GM21786 (cell line): ENCODE data around the gene PIP4K2A.
A peak's percentile ranks its signal among the peaks of the same experiment; 100 is the strongest.

ENCODE experiments used
- ATAC-seq: cut with Tn5 transposase; IDR thresholded peaks from one replicate; pipeline ENCODE4 v1.9.1; 2021; ENCODE audit not compliant: unreplicated experiment

PIP4K2A gene

DNA sequence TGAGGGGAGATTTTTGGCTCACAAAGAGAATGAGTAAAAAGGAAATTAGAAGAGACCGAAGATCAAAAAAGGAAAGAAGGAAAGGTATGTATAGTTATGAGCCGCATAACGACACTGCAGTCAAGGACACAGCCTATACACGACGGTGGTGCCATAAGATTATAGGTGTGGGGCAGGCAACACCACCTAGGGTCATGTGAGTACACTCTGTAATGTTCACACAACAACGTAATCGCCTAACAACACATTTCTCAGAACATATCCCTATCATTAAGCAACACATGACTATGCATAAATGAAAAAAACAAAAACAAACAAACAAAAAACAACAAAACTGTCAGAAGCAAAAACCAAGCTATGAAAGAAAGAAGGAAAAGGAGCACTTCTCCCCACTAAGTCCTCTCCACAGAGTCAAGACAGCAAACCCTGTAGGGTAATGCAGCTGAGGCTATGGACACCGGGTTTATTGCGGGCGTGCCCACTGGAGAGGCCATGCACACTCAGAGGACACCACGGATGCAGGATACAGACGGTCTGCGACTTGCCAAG lies 45.1 kb downstream of the PIP4K2A start:
- no peak for ATAC-seq

DNA sequence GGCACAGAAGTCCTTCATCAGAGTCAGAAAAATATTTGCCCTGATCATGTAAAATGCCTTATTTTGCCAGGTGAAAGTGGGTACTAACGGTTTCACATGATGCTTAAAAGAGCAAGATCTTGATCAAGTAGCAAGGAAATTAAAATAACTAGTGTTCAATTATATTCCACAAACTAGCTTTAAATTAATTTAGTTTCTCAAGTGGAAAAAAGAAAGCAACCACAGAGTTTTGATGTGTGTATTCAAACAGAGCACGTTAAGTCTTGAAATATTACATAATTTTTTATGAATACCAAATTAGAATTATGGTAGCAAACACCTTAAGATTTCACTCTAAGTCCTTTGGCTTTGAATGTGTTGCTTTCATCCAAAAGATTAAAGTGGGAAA lies 47.3 kb downstream of the PIP4K2A start:
- no peak for ATAC-seq

GRCh38 chr10:22666287-22667092 lies 47.9 kb downstream of the PIP4K2A start:
- ATAC-seq: peak; percentile 79

DNA sequence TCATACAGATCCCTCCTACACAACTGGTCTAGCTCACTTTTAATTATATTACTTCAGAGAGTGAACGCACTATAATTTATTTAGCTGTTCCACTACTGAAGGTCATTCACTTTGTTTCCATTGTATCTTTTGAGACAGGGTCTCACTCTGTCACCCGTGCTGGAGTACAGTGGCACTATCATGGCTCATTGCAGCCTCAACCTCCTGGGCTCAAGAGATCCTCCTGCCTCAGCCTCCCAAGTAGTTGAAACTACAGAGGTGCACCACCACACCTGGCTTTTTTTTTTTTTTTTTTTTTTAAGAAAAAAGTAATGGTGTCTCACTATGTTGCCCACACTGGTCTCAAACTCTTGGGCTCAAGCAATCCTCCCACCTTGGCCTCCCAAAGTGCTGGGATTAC lies 49.0 kb downstream of the PIP4K2A start:
- ATAC-seq: no peak

DNA sequence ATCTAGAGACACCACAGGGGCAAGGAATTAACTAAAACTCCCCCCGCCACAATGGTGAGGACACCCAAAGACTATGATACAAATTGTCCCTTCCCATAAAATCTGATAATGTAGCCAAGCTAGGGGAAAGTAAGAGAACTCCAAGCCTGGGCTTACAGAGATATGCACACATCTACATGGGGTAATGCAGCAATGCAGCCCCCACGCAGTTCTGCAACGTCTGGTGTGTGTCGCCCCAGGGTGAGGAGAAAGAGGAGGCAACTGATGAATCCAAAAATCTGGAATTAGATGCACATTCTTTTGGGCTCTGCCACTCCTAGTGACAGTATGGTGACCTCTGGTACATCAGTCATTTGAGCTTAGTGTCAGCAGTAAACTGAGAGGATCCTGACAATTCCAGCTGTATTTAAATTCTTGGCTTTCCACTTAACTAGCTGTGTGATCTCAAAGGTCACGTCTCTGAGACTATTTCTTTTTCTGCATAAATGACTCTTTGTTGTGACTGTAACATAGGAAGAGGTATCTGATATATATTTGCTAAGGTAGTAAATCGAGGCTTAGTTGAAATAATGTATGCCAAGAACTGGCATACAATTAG lies 51.5 kb downstream of the PIP4K2A start:
- ATAC-seq: no peak

DNA sequence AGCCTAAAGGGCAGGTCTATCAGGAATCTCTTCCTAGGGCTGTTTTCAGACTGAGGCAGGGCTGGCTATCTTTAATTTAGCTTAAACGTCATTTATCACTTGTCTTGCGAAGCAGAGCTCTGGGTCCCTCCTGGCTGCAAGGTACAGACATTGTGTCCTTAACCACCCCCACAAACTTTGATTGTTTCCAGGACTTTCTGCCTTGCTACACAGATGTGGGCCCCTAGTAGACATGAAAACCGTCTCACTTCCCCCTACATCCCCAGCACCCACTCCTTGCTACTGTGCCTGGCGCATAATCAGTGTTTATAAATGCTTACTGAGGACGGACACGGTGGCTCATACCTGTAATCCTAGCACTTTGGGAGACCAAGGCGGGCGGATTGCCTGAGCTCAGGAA lies 54.5 kb downstream of the PIP4K2A start:
- ATAC-seq: no peak

- no peak for ATAC-seq
Observed at GRCh38 chr10:22658745-22659410, 55.5 kb downstream of the PIP4K2A start.

DNA sequence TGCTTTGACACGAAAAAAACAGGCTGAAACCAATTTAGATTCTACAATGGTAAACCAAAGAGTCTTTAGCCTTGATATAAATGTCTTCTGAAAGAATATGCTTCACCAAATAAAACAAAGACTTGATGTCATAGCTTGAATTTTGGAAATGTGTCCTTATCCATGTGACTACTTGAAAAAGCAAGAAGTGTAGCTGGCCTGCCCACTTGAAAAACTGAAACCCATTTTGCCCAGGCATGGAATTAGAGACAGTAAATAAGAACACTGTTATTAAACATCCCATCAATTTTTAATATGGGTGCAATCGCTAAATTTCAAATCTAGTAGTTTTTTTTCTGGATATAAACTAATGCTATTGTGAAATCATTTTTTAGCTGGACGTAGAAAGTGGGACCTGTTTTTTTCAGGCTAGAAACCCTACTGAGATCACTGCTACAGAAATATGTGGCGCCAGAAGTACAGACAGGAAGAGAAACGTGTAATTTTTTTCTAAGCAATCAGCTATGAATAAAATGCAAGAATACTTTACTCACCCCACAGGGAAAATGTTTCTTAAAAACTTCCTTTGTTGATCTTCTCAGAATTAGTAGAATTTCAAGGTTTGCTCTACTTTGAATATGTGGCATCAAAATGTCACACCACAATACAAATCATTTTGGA lies 56.7 kb downstream of the PIP4K2A start:
- no peak for ATAC-seq

DNA sequence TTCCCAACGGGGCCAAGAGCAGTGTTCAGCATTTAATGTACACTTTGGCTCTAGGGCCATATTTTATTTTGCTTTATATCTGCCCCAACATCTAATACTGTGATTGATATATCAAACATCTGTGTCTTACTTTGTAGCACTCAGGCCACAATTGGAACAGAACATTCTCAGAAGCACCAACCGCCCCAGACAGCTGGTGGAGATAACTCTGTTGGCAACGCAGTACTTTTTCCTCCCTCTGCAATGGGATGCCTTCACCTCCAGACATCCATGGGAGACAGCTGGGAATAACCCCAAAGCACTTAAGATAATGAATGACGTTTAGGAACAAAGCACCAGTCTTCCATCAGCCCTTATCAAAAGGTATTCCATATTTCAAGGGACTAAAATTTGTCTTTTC lies 57.4 kb downstream of the PIP4K2A start:
- ATAC-seq: no peak

DNA sequence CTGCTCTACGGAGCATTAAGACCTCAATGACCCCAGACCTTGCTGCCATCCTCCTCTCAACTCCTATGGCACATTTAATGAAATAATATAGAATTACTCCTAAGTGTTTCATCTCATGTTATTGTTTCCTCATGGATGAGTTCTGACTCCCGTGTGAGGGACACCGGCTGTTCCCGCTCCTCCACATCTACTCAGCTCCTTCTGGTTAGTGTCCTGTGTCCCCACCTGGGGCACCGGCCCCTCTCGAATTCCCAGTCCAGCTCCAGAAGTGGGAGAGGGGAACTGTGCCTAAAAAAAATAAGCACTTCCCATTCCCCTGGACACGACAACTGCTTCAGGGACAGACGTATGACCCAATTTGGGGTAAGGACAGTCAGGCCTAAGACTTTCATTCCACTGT lies 58.3 kb downstream of the PIP4K2A start:
- ATAC-seq: no peak

- no peak for ATAC-seq
Observed at GRCh38 chr10:22655312-22655981, 58.9 kb downstream of the PIP4K2A start.

- ATAC-seq: no peak
Observed at GRCh38 chr10:22652988-22653481, 61.3 kb downstream of the PIP4K2A start.

DNA sequence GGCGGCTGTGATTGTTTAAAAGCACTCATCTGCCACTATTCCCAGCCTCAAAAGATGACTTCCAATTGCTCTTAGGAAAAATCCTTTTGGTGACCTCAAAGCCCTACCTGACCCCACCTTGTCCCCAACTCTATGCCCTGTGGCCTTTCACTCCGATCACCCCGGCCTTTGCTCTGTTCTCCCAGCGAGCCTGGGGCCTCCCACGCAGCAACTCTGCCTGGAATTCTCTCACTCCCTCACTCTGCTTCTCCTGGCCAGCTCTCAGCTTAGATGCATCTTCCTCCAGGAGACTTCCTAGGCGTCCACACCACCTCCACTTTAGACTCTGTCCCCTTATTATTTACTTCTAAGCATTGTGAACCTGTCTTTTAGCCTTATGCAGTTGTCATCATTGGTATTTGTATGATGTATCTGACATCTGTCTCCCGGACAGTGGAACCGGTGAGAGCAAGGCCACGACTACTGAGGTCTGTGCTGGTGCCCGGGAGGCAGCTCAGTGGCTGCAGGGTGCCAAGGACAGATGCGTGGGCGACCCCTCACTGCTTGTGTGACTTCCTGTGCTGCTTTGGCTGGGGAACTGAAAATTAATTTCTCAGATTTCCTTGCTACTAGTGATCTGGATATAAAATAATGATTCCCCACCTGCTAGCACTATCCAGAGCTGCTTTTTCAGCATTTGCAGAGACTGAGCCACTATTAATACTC lies 63.0 kb downstream of the PIP4K2A start:
- peak; percentile 34 for ATAC-seq

GRCh38 chr10:22649994-22650393 lies 64.4 kb downstream of the PIP4K2A start:
- ATAC-seq: no peak

DNA sequence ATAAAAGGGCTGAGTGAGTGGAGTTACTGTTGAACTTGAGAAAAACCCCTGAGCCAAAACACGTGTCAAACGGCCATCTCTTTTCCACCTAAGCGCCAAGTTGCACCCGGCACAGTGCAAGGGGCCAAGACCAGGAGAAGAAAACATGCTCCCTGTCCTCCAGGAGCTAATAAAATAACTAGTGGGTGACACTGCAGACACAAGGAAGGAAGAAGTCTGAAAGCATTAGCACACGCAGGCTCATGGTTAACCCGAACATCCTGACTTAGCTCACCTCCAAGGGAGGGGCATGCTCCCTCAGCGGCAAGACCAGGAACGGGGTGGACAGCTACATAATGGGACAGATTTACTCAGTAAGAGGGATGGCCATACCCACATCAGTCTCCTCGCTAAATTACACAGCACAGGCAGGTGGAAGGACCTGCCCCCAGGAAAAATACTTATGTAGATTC lies 65.0 kb downstream of the PIP4K2A start:
- ATAC-seq: no peak

DNA sequence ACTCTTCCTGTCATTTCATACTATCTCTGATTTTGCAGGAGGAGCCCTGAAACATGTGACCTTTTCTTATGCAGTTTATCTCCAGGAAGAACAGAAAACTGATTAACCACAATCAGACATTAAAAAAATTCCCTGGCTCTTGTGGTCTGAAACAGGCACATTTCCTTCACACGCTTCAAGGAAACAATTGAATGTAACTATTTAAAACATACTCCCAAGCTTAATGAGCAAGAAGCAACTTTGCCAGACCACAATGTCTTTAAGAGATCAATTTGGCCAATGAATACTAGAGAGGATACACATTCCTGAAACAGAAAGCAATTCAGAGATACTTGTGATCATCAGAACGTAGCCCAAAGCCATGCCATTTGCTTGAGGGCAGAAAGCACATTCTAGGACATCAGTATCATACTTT lies 65.8 kb downstream of the PIP4K2A start:
- peak; percentile 33 for ATAC-seq

GRCh38 chr10:22647244-22647643 lies 67.1 kb downstream of the PIP4K2A start:
- ATAC-seq: no peak

GRCh38 chr10:22646388-22646853 lies 68.0 kb downstream of the PIP4K2A start:
- ATAC-seq: peak; percentile 59

DNA sequence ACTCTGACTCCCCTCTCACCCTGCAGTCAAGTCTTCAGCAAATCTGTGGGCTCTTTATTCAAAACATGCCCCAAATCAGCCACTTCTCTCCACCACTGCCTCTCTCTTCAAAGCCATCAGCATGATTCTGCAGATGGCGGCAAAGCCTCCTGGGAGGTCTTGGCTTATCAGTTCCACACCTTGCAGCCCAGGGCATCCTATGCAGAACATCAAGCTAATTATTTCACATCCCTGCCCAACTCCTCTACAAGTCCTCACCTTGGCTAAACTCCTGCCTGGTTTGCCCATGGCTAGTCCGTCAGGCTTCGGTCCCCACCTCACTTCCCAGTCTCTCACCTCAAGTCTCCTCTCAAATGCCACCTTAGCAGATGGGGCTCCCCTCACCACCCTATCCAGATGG lies 70.2 kb downstream of the PIP4K2A start:
- ATAC-seq: no peak

DNA sequence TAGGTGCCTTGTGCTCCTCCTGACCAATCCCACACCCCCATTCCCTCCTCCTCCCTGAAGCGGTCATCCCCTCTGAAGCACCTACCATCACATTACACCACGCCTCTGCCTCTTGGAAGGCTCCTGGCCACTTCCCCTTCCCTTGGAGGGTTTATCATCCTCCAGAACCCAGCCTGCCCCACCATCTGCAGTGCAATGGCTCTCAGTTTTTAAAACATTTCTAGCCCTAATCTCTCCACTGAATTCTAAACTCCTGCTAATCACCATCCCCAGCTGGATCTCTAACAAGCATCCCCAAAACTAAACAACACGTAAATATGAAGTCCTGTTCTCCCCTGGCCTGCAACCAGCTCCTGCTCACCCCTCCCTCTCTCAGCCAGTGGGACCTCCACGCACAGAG lies 70.6 kb downstream of the PIP4K2A start:
- no peak for ATAC-seq
